IMR-90 (cell line): ENCODE data around the gene PLEKHB2. TPM values are rescaled to one million over a fixed set of nuclear protein-coding genes. Genes with fewer than 3 reads are reported as not detected.
"Not testable (repeated sequence)": the region's sequence is repeated elsewhere in the genome, so short reads cannot be mapped to it uniquely, and the experiment has no call there.

Experiments
- ATAC-seq: fragments of 200-7000 bp; cut with Tn5 transposase; 2 replicates; pipeline ENCODE4 v1.9.1; 2020; ENCODE audit warnings: low read depth, mild to moderate bottlenecking, moderate library complexity
- BruUV-seq: library from RNA; stranded (reverse); fragments of 400-500 nt; replicated peaks from 2 replicates; lab custom pipeline; 2021; lab: Mats Ljungman, UMichigan
- CTCF ChIA-PET: fragments of 300-600 bp; formaldehyde crosslinking; extraction: SDS; loops from one replicate; lab custom pipeline; 2021; ENCODE audit warnings: antibody characterized with exemption; lab: Yijun Ruan, JAX
- POLR2A ChIA-PET: fragments of 300-600 bp; sonication (Branson Sonifier 250); formaldehyde crosslinking; loops from one replicate; lab custom pipeline; 2022; ENCODE audit warnings: antibody characterized with exemption; ENCODE audit not compliant: unreplicated experiment; lab: Charles Lee
- DNase-seq: peaks from one replicate; pipeline ENCODE4 v3.0.0; 2013
- H2AFZ ChIP-seq: replicated peaks from 2 replicates; pipeline ENCODE3; 2013; ENCODE audit warnings: low read length, mild to moderate bottlenecking; ENCODE audit not compliant: poor library complexity
- H2AK5ac ChIP-seq: 2 replicates; pipeline ENCODE4 v1.6.1; 2013; ENCODE audit warnings: low read depth, low read length, inconsistent platforms
- H2AK9ac ChIP-seq: replicated peaks from 2 replicates; pipeline ENCODE3; 2013; ENCODE audit warnings: mild to moderate bottlenecking, low read depth, low read length, moderate library complexity; ENCODE audit not compliant: poor library complexity
- H2BK120ac ChIP-seq: 2 replicates; pipeline ENCODE4 v1.6.1; 2013; ENCODE audit warnings: low read depth, low read length, inconsistent platforms
- H2BK15ac ChIP-seq: 3 replicates; pipeline ENCODE4 v1.6.1; 2013; ENCODE audit warnings: low read depth, low read length, inconsistent platforms
- H2BK20ac ChIP-seq: 2 replicates; pipeline ENCODE4 v1.6.1; 2013; ENCODE audit warnings: low read depth, mild to moderate bottlenecking, inconsistent platforms, low read length, moderate library complexity
- H2BK5ac ChIP-seq: 2 replicates; pipeline ENCODE4 v1.6.1; 2013; ENCODE audit warnings: mild to moderate bottlenecking, low read depth, low read length, inconsistent platforms; ENCODE audit not compliant: poor library complexity, severe bottlenecking
- H3K14ac ChIP-seq: replicated peaks from 2 replicates; pipeline ENCODE4 v1.6.1; 2013; ENCODE audit warnings: low read depth, low read length, inconsistent platforms
- H3K18ac ChIP-seq: 2 replicates; pipeline ENCODE4 v1.6.1; 2013; ENCODE audit warnings: low read depth, low read length, control low read depth
- H3K23ac ChIP-seq: 2 replicates; pipeline ENCODE4 v1.6.1; 2013; ENCODE audit warnings: low read depth, low read length, inconsistent platforms
- H3K27ac ChIP-seq: 2 replicates; pipeline ENCODE4 v1.5.1; 2013; ENCODE audit warnings: mild to moderate bottlenecking, control low read depth, low read length; ENCODE audit not compliant: insufficient read depth
- H3K27me3 ChIP-seq: 2 replicates; pipeline ENCODE4 v1.6.1; 2013; ENCODE audit warnings: low read length; ENCODE audit not compliant: control insufficient read depth, insufficient read depth
- H3K36me3 ChIP-seq: 2 replicates; pipeline ENCODE4 v1.6.1; 2013; ENCODE audit warnings: low read length, mixed read lengths; ENCODE audit not compliant: control insufficient read depth, insufficient read depth
- H3K4ac ChIP-seq: 2 replicates; pipeline ENCODE4 v1.6.1; 2013; ENCODE audit warnings: low read depth, low read length, inconsistent platforms
- H3K4me1 ChIP-seq: 2 replicates; pipeline ENCODE4 v1.6.1; 2013; ENCODE audit warnings: low read length, mixed read lengths; ENCODE audit not compliant: control insufficient read depth, insufficient read depth
- H3K4me2 ChIP-seq: 2 replicates; pipeline ENCODE4 v1.6.1; 2013; ENCODE audit warnings: low read depth, mild to moderate bottlenecking, control low read depth, low read length, moderate library complexity
- H3K4me3 ChIP-seq: 2 replicates; pipeline ENCODE4 v1.5.1; 2013; ENCODE audit warnings: low read depth, mild to moderate bottlenecking, control low read depth, low read length, moderate library complexity; ENCODE audit not compliant: insufficient read depth
- H3K56ac ChIP-seq: 2 replicates; pipeline ENCODE4 v1.6.1; 2013; ENCODE audit warnings: low read length, inconsistent platforms; ENCODE audit not compliant: insufficient read depth; ENCODE audit errors: extremely low read depth
- H3K79me1 ChIP-seq, 2 experiments: 2 replicates each; pipeline ENCODE4 v1.6.1; 2013; ENCODE audit warnings: low read length in 2 of 2, inconsistent platforms in 1 of 2, low read depth in 1 of 2
- H3K9ac ChIP-seq: 2 replicates; pipeline ENCODE4 v1.6.1; 2013; ENCODE audit warnings: low read depth, low read length, control low read depth
- H3K9me1 ChIP-seq: 2 replicates; pipeline ENCODE4 v1.6.1; 2013; ENCODE audit warnings: low read length, inconsistent platforms; ENCODE audit not compliant: insufficient read depth
- H3K9me3 ChIP-seq: 2 replicates; pipeline ENCODE4 v1.6.1; 2013; ENCODE audit warnings: low read length; ENCODE audit not compliant: control insufficient read depth, insufficient read depth
- H4K20me1 ChIP-seq: 2 replicates; pipeline ENCODE4 v1.6.1; 2013; ENCODE audit warnings: low read length, inconsistent platforms; ENCODE audit not compliant: insufficient read depth
- H4K5ac ChIP-seq: 2 replicates; pipeline ENCODE4 v1.6.1; 2013; ENCODE audit warnings: mild to moderate bottlenecking, low read depth, low read length, control low read depth
- H4K8ac ChIP-seq, 2 experiments: 2 replicates each; pipeline ENCODE4 v1.6.1; 2013; ENCODE audit warnings: low read depth in 2 of 2, low read length in 2 of 2, control low read depth in 1 of 2, inconsistent platforms in 1 of 2
- H4K91ac ChIP-seq: 2 replicates; pipeline ENCODE4 v1.6.1; 2013; ENCODE audit warnings: low read depth, low read length, inconsistent platforms; ENCODE audit not compliant: insufficient read depth
- WGBS, 2 experiments: methylation state at CpG; one replicate each; pipeline versions ENCODE4 v1.1.5 to v1.1.7; 2013; ENCODE audit warnings: missing lambda C conversion rate in 2 of 2; ENCODE audit not compliant: insufficient read length in 1 of 2; ENCODE audit errors: extremely low coverage in 2 of 2; 5-methylcytosine and 5-hydroxymethylcytosine counted together
- dilution Hi-C: fragments of 300-500 bp; cut with HindIII; formaldehyde crosslinking; loops from one replicate; pipeline ENCODE4 v1.14.3; 2018; ENCODE audit warnings: low sequenced_read_pairs; ENCODE audit not compliant: unreplicated experiment
- in situ Hi-C: fragments of 300-500 bp; cut with MboI; formaldehyde crosslinking; loops from 3 replicates; pipeline ENCODE4 v1.14.3; 2019; ENCODE audit warnings: low sequenced_read_pairs, inconsistent platforms, mixed read lengths
- intact Hi-C: fragments of 100-400 bp; cut with micrococcal nuclease; formaldehyde crosslinking; loops from 2 replicates; pipeline ENCODE4 v1.10.0; 2022
- microRNA-seq, 2 experiments: library from miRNA; stranded (forward) in 1 of 2; unstranded in 1 of 2; fragments of 10-50 nt in 1 of 2; fragments of <30 nt in 1 of 2; gene quantifications in 1 of 2; microRNA quantifications in 1 of 2; one replicate each; pipeline versions ENCODE3 to v1.1.0; 2013 to 2020; ENCODE audit not compliant: insufficient read depth in 1 of 2, insufficient read length in 1 of 2, unreplicated experiment in 1 of 2
- polyA plus RNA-seq, 3 experiments: library from polyadenylated mRNA; depleted of rRNA; stranded (reverse); fragments of >200 nt; gene quantifications; 2 replicates each; pipeline ENCODE4 v1.2.3, GENCODE V29; 2012; ENCODE audit warnings: low replicate concordance in 1 of 3
- small RNA-seq, 5 experiments: library from RNA; depleted of rRNA; stranded (forward); fragments of <200 nt; gene quantifications; one replicate each; pipeline ENCODE3, GENCODE V24; 2012
- total RNA-seq: library from RNA; depleted of rRNA; stranded (reverse); fragments of >200 nt; gene quantifications from 2 replicates; pipeline ENCODE4 v1.2.3, GENCODE V29; 2012; rRNA removed

PLEKHB2 gene
- total and polyA plus RNA-seq, 2 of the 4 experiments (the other 2 are of a cell fraction) = 62.9 to 82.1 TPM

- H2AK5ac ChIP-seq, H3K27me3 ChIP-seq, H3K4ac ChIP-seq, H3K4me2 ChIP-seq, H3K4me1 ChIP-seq, dilution Hi-C loops, H3K14ac ChIP-seq, H2BK15ac ChIP-seq, H2BK120ac ChIP-seq, H3K9ac ChIP-seq, BruUV-seq, H4K91ac ChIP-seq, H4K5ac ChIP-seq, H3K79me1 ChIP-seq, H3K23ac ChIP-seq, H4K20me1 ChIP-seq, H3K18ac ChIP-seq, in situ Hi-C loops, H2AK9ac ChIP-seq, H3K4me3 ChIP-seq, H2AFZ ChIP-seq, ATAC-seq, CTCF ChIA-PET, DNase-seq, H2BK20ac ChIP-seq, H4K8ac ChIP-seq, POLR2A ChIA-PET, H3K36me3 ChIP-seq, H3K56ac ChIP-seq, H3K9me3 ChIP-seq, H3K9me1 ChIP-seq, intact Hi-C loops, H2BK5ac ChIP-seq, H3K27ac ChIP-seq: not testable (repeated sequence)
- no CpG with 5 or more reads among the region's 2 CpGs for WGBS, 2 experiments
These were observed 91.0 kb downstream of the PLEKHB2 start for GRCh38 chr2:131196186-131196585.

Small RNA genes lying within 50 kb of the gene (microRNA-seq; reads per million reads assigned to microRNA genes)
- gene AC009477.1 (ENCODE audit: insufficient read depth, insufficient read length) = not detected

Small RNA genes lying within 50 kb of the gene (small RNA-seq; reads per million reads assigned to genes)
- 0 reads per million in 5 experiments for gene AC009477.1

Other genes with a start within 250 kb of the PLEKHB2 start
- gene FAM168B, start 11.9 kb upstream of the PLEKHB2 start, total RNA-seq = 76.4 and 86.7 TPM in 2 replicates
- gene FAM168B, start 11.9 kb upstream of the PLEKHB2 start, polyA plus RNA-seq (2012; rRNA removed) = 106 and 121 TPM in 2 replicates
- not detected in 2 replicates for gene POTEE, start 104.2 kb downstream of the PLEKHB2 start, total RNA-seq
- 0.02 TPM in 1 of 2 replicates, not detected in the other for gene POTEE, start 104.2 kb downstream of the PLEKHB2 start, polyA plus RNA-seq (2012; rRNA removed)